Activated CD8-positive, alpha-beta memory T cell treated with anti-CD3 and anti-CD28 coated beads, Interleukin-2, amount 50 U/mL, for 48 hours (primary cell): ENCODE measurements around the gene ESRRG.

Experiments
- DNase-seq: peaks from one replicate; pipeline ENCODE4 v3.0.0-alpha.2; 2020

Gene ESRRG

GRCh38 chr1:216499581-216500272 is 223.5 kb downstream of the ESRRG start:
- DNase-seq = no peak

- no peak for DNase-seq
Measured at GRCh38 chr1:216498277-216498676, 225.0 kb downstream of the ESRRG start.

GRCh38 chr1:216485042-216485441 is 238.2 kb downstream of the ESRRG start:
- DNase-seq = no peak

GRCh38 chr1:216483672-216484401 is 239.4 kb downstream of the ESRRG start:
- no peak for DNase-seq

GRCh38 chr1:216482620-216483019 is 240.6 kb downstream of the ESRRG start:
- DNase-seq = no peak

- no peak for DNase-seq
Measured at GRCh38 chr1:216478238-216478637, 245.0 kb downstream of the ESRRG start.

GRCh38 chr1:216476341-216476740 is 246.9 kb downstream of the ESRRG start:
- no peak for DNase-seq

- no peak for DNase-seq
Measured at GRCh38 chr1:216475659-216476276, 247.5 kb downstream of the ESRRG start.

- DNase-seq = no peak
Measured at GRCh38 chr1:216466162-216466801, 256.9 kb downstream of the ESRRG start.

GRCh38 chr1:216464489-216464888 is 258.7 kb downstream of the ESRRG start:
- no peak for DNase-seq

GRCh38 chr1:216462066-216462775 is 261.0 kb downstream of the ESRRG start:
- no peak for DNase-seq

- no peak for DNase-seq
Measured at GRCh38 chr1:216461466-216461865, 261.8 kb downstream of the ESRRG start.

GRCh38 chr1:216459651-216460207 is 263.5 kb downstream of the ESRRG start:
- no peak for DNase-seq

- no peak for DNase-seq
Measured at GRCh38 chr1:216458812-216459211, 264.4 kb downstream of the ESRRG start.

- no peak for DNase-seq
Measured at GRCh38 chr1:216457356-216457755, 265.9 kb downstream of the ESRRG start.

- no peak for DNase-seq
Measured at GRCh38 chr1:216456682-216457081, 266.5 kb downstream of the ESRRG start.

- no peak for DNase-seq
Measured at GRCh38 chr1:216453777-216454176, 269.5 kb downstream of the ESRRG start.
